Spleen (tissue), 13 donors: ENCODE data around the gene LMOD2. TPM values are rescaled to one million over a fixed set of nuclear protein-coding genes. Genes with fewer than 3 reads are reported as not detected.

ENCODE experiments used
- DNase-seq: peaks from one replicate; pipeline ENCODE4 v3.0.0-alpha.2; 2020
- H3K27ac ChIP-seq, 8 donors: fragments of 200-600 bp; sonication (generic) in 7 of 8; 1 replicate in 4 of 8; 2 replicates in 4 of 8; pipeline versions ENCODE4 v1.5.0 to v1.8.0; 2016 to 2021; ENCODE audit warnings: inconsistent platforms in 4 of 8, mild to moderate bottlenecking in 4 of 8, moderate library complexity in 1 of 8
- H3K27me3 ChIP-seq, 7 donors: fragments of 200-600 bp; sonication (generic) in 6 of 7; replicated peaks in 1 of 7; 1 replicate in 4 of 7; 2 replicates in 3 of 7; pipeline versions ENCODE4 v1.5.0 to v1.8.0; 2016 to 2021; ENCODE audit warnings: inconsistent platforms in 3 of 7, mild to moderate bottlenecking in 1 of 7
- H3K36me3 ChIP-seq, 6 donors: fragments of 200-600 bp; sonication (generic) in 5 of 6; 1 replicate in 4 of 6; 2 replicates in 2 of 6; pipeline versions ENCODE4 v1.5.0 to v1.8.0; 2016 to 2021; ENCODE audit warnings: inconsistent platforms in 2 of 6
- H3K4me1 ChIP-seq, 6 donors: fragments of 200-600 bp; sonication (generic) in 5 of 6; 1 replicate in 3 of 6; 2 replicates in 3 of 6; pipeline versions ENCODE4 v1.5.0 to v1.8.0; 2016 to 2021; ENCODE audit warnings: inconsistent platforms in 3 of 6
- H3K4me3 ChIP-seq, 8 donors: fragments of 200-600 bp; sonication (generic) in 7 of 8; 1 replicate in 4 of 8; 2 replicates in 4 of 8; pipeline versions ENCODE4 v1.5.0 to v1.8.0; 2016 to 2021; ENCODE audit warnings: inconsistent platforms in 4 of 8, mild to moderate bottlenecking in 4 of 8, moderate library complexity in 2 of 8
- H3K9me3 ChIP-seq, 8 donors: fragments of 200-600 bp; sonication (generic) in 7 of 8; 1 replicate in 4 of 8; 2 replicates in 4 of 8; pipeline versions ENCODE4 v1.5.0 to v1.8.0; 2016 to 2021; ENCODE audit warnings: inconsistent platforms in 4 of 8
- POLR2A ChIP-seq, 3 donors: fragments of 450-650 bp; IDR thresholded peaks; one replicate each; pipeline ENCODE4 v1.5.1; 2017; ENCODE audit warnings: antibody characterized with exemption in 3 of 3, mild to moderate bottlenecking in 1 of 3
- POLR2AphosphoS5 ChIP-seq, 3 donors: sonication (generic); formaldehyde crosslinking; IDR thresholded peaks; one replicate each; pipeline ENCODE4 v1.5.1; 2017; ENCODE audit warnings: antibody characterized with exemption in 3 of 3
- WGBS, 5 donors: extraction: QIAGEN DNeasy Blood & Tissue Kit in 3 of 5; methylation state at CpG; one replicate each; pipeline versions ENCODE4 v1.1.5 to v1.1.7; 2013 to 2018; 5-methylcytosine and 5-hydroxymethylcytosine counted together
- intact Hi-C: fragments of 100-400 bp; cut with DNase I; formaldehyde crosslinking; loops from one replicate; pipeline ENCODE4 v1.15.0; 2023; ENCODE audit warnings: low total_unique reads
- long read RNA-seq, 2 donors: transcript quantifications; one replicate each; lab custom pipeline, GENCODE V29; 2026
- polyA plus RNA-seq, 3 donors: library from polyadenylated mRNA; stranded (reverse); fragments of 200-250 nt; gene quantifications; one replicate each; pipeline ENCODE4 v1.2.1, GENCODE V29; 2013
- total RNA-seq, 7 donors: library from RNA; depleted of rRNA in 3 of 7; stranded (reverse); fragments of >200 nt in 3 of 7; fragmentation: NEBNext Ultra II Directional in 4 of 7; extraction: Animal tissue kit (Norgen Biotek cat#: 25700) in 4 of 7; gene quantifications; one replicate each; pipeline versions ENCODE4 v1.1.0 to v1.2.1, GENCODE V29; 2016 to 2021
- TF ChIP-seq, protein P1 (sequence below), 11 experiments: fragments of 200-600 bp in 7 of 11; fragments of 450-650 bp in 4 of 11; sonication (generic) in 4 of 11; IDR thresholded peaks in 8 of 11; conservative IDR thresholded peaks in 3 of 11; 1 replicate in 7 of 11; 2 replicates in 4 of 11; pipeline versions ENCODE4 v1.4.0 to v1.8.0; 2016 to 2021; ENCODE audit warnings: antibody characterized with exemption in 11 of 11, inconsistent platforms in 4 of 11, mild to moderate bottlenecking in 1 of 11
- donor health status: healthy with polysubstance abuse.
- donor health status: DM: no; HTN: no; CAD: no; lungs with moderate emphysema.
- donor health status: DM: no; HTN: no; CAD: no.
- donor health status: Bipolar disorder and iron deficiency.
- donor health status: healthy.
- donor health status: DM: no; HTN: no; CAD: no.
- donor health status: DM: yes; HTN: yes; CAD: no.

LMOD2 gene, protein sequence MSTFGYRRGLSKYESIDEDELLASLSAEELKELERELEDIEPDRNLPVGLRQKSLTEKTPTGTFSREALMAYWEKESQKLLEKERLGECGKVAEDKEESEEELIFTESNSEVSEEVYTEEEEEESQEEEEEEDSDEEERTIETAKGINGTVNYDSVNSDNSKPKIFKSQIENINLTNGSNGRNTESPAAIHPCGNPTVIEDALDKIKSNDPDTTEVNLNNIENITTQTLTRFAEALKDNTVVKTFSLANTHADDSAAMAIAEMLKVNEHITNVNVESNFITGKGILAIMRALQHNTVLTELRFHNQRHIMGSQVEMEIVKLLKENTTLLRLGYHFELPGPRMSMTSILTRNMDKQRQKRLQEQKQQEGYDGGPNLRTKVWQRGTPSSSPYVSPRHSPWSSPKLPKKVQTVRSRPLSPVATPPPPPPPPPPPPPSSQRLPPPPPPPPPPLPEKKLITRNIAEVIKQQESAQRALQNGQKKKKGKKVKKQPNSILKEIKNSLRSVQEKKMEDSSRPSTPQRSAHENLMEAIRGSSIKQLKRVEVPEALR
- not detected for total RNA-seq
- polyA plus RNA-seq: under 1 TPM in 1 of 3 donors, not detected in 2; 0.03 TPM
- long read RNA-seq, donor 1: 0 reads
- long read RNA-seq, donor 2: 0 reads

DNA sequence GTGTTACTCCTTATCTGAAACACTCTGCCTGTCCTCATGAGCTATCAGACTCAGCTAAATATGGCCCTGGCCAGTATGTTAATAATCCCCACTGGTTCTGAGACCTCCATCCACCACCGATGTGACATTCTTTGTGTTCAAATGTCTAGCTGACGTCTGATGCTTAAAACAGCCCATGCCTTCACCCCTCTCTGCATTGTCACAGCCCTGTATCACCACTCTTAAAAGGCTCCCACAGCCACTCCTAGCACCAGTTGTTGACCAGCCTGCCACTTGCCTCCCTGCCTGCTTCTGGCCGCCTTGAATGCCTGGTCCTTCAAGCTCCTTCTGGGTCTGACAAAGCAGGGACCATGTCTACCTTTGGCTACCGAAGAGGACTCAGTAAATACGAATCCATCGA is at the start of gene LMOD2:
TSS of gene LMOD2 (plus strand) at position 253 of the 400 bp plus-strand sequence. CDS start at position 351, 98 bp downstream.
- intact Hi-C loops: no loop called here
- Histone ChIP-seq H3K36me3 (no peaks in the 10 kb centered on the region), H3K27me3 (no peaks in the 10 kb centered on the region), H3K4me3 (no peak within 1 kb of the TSS), H3K9me3 (no peaks in the 10 kb centered on the region), H3K4me1 (no peaks in the 10 kb centered on the region), H3K27ac (peak within 1 kb of the TSS in 4 of 8 donors; percentile 6 to 65 (median 32))
- WGBS, 5 donors: 74 to 95% (median 80%) methylated on average over 6 of the region's 6 CpGs
- DNase-seq: no peak
- TF ChIP-seq POLR2A (IDR thresholded peaks at IDR 0.05): no peak
- TF ChIP-seq POLR2AphosphoS5 (IDR thresholded peaks at IDR 0.05): no peak
- TF ChIP-seq, protein P1, sequence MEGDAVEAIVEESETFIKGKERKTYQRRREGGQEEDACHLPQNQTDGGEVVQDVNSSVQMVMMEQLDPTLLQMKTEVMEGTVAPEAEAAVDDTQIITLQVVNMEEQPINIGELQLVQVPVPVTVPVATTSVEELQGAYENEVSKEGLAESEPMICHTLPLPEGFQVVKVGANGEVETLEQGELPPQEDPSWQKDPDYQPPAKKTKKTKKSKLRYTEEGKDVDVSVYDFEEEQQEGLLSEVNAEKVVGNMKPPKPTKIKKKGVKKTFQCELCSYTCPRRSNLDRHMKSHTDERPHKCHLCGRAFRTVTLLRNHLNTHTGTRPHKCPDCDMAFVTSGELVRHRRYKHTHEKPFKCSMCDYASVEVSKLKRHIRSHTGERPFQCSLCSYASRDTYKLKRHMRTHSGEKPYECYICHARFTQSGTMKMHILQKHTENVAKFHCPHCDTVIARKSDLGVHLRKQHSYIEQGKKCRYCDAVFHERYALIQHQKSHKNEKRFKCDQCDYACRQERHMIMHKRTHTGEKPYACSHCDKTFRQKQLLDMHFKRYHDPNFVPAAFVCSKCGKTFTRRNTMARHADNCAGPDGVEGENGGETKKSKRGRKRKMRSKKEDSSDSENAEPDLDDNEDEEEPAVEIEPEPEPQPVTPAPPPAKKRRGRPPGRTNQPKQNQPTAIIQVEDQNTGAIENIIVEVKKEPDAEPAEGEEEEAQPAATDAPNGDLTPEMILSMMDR (IDR thresholded peaks at IDR 0.05 in 8 of 11, conservative IDR thresholded peaks at IDR 0.05 in 3 of 11): no peak

DNA sequence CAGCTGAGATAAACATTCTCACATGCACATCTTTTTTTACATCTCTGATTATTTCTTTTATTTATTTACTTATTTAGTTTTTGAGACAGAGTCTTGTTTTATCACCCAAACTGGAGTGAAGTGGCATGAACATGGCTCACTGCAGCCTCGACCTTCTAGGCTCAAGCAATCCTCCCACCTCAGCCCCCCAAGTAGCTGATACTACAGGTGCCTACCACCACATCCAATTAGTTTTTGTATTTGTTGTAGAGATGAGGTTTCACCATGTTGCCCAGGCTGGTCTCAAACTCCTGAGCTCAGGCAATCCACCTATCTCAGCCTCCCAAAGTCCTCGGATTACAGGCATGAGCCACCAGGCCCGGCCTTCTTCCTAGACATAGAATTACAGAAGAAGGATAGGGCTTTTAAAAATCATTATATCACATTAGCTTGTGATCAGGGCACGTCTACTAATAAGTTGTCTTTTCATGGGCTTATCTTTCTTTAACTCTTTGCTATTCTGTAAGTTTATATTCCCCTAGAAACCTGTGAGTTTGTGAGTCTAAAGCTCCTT is 48.2 kb upstream of the LMOD2 start:
- intact Hi-C loops: no loop called here
- H3K9me3 ChIP-seq: no peaks in the 10 kb centered on the region
- H3K27me3 ChIP-seq: no peaks in the 10 kb centered on the region
- no peaks in the 10 kb centered on the region for H3K36me3 ChIP-seq
- WGBS, 5 donors: 59 to 83% (median 78%) methylated on average over 4 of the region's 4 CpGs
- DNase-seq: no peak
- TF ChIP-seq POLR2AphosphoS5 (IDR thresholded peaks at IDR 0.05) (no peak), POLR2A (IDR thresholded peaks at IDR 0.05) (no peak)
- TF ChIP-seq, protein P1 (IDR thresholded peaks at IDR 0.05 in 8 of 11, conservative IDR thresholded peaks at IDR 0.05 in 3 of 11): no peak
- no peak overlapping the region for H3K4me3 ChIP-seq
- no peak overlapping the region for H3K27ac ChIP-seq
- no peaks in the 10 kb centered on the region for H3K4me1 ChIP-seq

DNA sequence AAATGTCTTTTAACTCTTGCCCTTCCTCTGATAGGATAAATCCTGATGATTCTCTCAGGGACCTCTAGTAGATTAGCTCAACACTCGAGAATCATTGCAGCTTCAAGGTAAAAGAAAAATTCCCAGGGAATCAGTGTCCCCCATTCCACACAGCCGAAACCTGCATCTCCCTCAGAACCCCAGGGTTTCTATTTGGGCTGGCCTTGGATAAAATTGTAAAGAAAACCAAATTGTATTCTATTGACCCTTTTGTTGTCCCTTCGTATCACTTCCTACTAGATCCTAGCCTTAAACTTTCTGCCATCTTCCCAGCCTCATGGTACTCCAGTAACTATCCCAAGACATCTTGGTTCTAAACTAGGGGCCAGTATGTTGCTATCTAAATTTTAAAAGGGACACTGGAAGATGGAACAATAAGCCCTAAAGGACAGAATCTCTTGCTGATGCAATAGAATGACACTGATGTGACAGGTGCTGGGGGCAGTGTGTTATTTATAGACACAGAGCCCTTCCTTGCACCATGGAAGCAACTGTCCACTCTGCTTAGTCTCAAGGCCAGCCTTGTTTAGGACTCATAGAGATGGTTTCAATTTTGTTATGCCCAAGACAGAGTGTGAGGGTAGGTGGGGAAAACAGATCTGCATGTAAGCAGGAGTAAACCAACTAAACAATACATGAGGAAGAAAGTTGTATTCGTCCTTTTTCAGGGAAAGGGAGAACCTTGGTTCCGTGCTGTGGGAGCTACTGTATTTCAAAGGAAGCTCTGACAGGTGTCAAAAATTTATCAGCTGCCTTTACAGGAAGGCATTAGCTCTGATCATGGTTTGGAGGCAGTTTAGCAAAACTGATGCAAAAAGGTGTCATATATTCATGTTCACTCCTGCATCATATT is 46.4 kb upstream of the LMOD2 start:
- Histone ChIP-seq H3K27me3 (peaks cover 0 to 3% (median 0%) of the 10 kb centered on the region in 7 donors), H3K27ac (no peak overlapping the region), H3K9me3 (no peaks in the 10 kb centered on the region), H3K4me3 (no peak overlapping the region), H3K36me3 (no peaks in the 10 kb centered on the region), H3K4me1 (no peaks in the 10 kb centered on the region)
- TF ChIP-seq POLR2A (IDR thresholded peaks at IDR 0.05) (no peak), POLR2AphosphoS5 (IDR thresholded peaks at IDR 0.05) (no peak)
- TF ChIP-seq, protein P1 (IDR thresholded peaks at IDR 0.05 in 8 of 11, conservative IDR thresholded peaks at IDR 0.05 in 3 of 11): no peak
- DNase-seq: no peak
- intact Hi-C loops: no loop called here
- 69 to 78% (median 76%) methylated on average over 5 of the region's 5 CpGs for WGBS, 5 donors
